DOHH2 (cell line): ENCODE data around the gene HAUS3.

Source experiments
- H3F3A ChIP-seq: fragments of 200-600 bp; sonication (generic), shearing (Covaris generic); 2 replicates; pipeline ENCODE4 v1.6.0; 2016; ENCODE audit warnings: antibody characterized with exemption, mild to moderate bottlenecking; ENCODE audit not compliant: control insufficient read depth, insufficient read depth
- H3K27ac ChIP-seq: fragments of 200-600 bp; sonication (generic); 2 replicates; pipeline ENCODE4 v1.5.1; 2014; ENCODE audit warnings: low read depth, mild to moderate bottlenecking, low read length, moderate library complexity
- H3K27me3 ChIP-seq: fragments of 200-600 bp; sonication (generic); 2 replicates; pipeline ENCODE4 v1.6.1; 2014; ENCODE audit warnings: mild to moderate bottlenecking, low read length, mixed read lengths; ENCODE audit not compliant: control insufficient read depth
- H3K36me3 ChIP-seq: fragments of 200-600 bp; sonication (generic); 2 replicates; pipeline ENCODE4 v1.6.1; 2014; ENCODE audit warnings: mild to moderate bottlenecking, low read length, moderate library complexity, mixed read lengths; ENCODE audit not compliant: control insufficient read depth
- H3K4me1 ChIP-seq: fragments of 200-600 bp; sonication (generic); 2 replicates; pipeline ENCODE4 v1.6.1; 2014; ENCODE audit warnings: mild to moderate bottlenecking, low read length, mixed read lengths; ENCODE audit not compliant: control insufficient read depth
- H3K4me2 ChIP-seq: fragments of 200-600 bp; sonication (generic); 2 replicates; pipeline ENCODE4 v1.6.0; 2014; ENCODE audit warnings: mild to moderate bottlenecking, low read length, moderate library complexity
- H3K4me3 ChIP-seq: fragments of 200-600 bp; sonication (generic); 2 replicates; pipeline ENCODE4 v1.5.1; 2014; ENCODE audit warnings: mild to moderate bottlenecking, low read length, mixed read lengths
- H3K79me2 ChIP-seq: fragments of 200-600 bp; sonication (generic); 2 replicates; pipeline ENCODE4 v1.6.1; 2014; ENCODE audit warnings: mild to moderate bottlenecking, low read length, mixed read lengths; ENCODE audit not compliant: control insufficient read depth
- H3K9me2 ChIP-seq: fragments of 200-600 bp; sonication (generic); replicated peaks from 2 replicates; pipeline ENCODE4 v1.6.1; 2014; ENCODE audit warnings: mild to moderate bottlenecking, low read length, mixed read lengths; ENCODE audit not compliant: control insufficient read depth
- H3K9me3 ChIP-seq: fragments of 200-600 bp; sonication (generic); 2 replicates; pipeline ENCODE4 v1.6.1; 2014; ENCODE audit warnings: antibody characterized with exemption, low read length, mixed read lengths; ENCODE audit not compliant: control insufficient read depth, insufficient read depth
- H4K20me1 ChIP-seq: fragments of 200-600 bp; sonication (generic); 2 replicates; pipeline ENCODE4 v1.6.0; 2014; ENCODE audit warnings: low read depth, mild to moderate bottlenecking, antibody characterized with exemption, low read length, moderate library complexity; ENCODE audit not compliant: control insufficient read depth, insufficient read depth
- CTCF ChIP-seq: fragments of 200-600 bp; sonication (generic); IDR thresholded peaks from one replicate; pipeline ENCODE4 v1.5.1; 2014; ENCODE audit warnings: antibody characterized with exemption, mild to moderate bottlenecking, low read depth, low read length; ENCODE audit not compliant: poor library complexity, severe bottlenecking
- EZH2phosphoT487 ChIP-seq: fragments of 200-600 bp; sonication (generic); IDR thresholded peaks from 2 replicates; pipeline ENCODE4 v1.6.1; 2017; ENCODE audit warnings: borderline replicate concordance, mild to moderate bottlenecking, antibody characterized with exemption, low read length, moderate library complexity, mixed read lengths

HAUS3 gene

GRCh38 chr4:2247128-2248043 lies 5.5 kb upstream of the HAUS3 start:
- no peak for TF ChIP-seq CTCF
- TF ChIP-seq EZH2phosphoT487: no peak
- no peak overlapping the region for H3K27ac ChIP-seq
- peaks cover 9% of the 10 kb centered on the region for H3F3A ChIP-seq
- H3K36me3 ChIP-seq: no peaks in the 10 kb centered on the region
- H3K79me2 ChIP-seq: no peaks in the 10 kb centered on the region
- H3K9me2 ChIP-seq: no peaks in the 10 kb centered on the region
- no peaks in the 10 kb centered on the region for H3K27me3 ChIP-seq
- H3K9me3 ChIP-seq: no peaks in the 10 kb centered on the region
- no peak overlapping the region for H3K4me3 ChIP-seq
- no peak overlapping the region for H3K4me2 ChIP-seq
- H4K20me1 ChIP-seq: no peaks in the 10 kb centered on the region
- peaks cover 18% of the 10 kb centered on the region for H3K4me1 ChIP-seq

- Histone ChIP-seq H3K9me3 (no peaks in the 10 kb centered on the region), H3K4me1 (peaks cover 19% of the 10 kb centered on the region), H3K36me3 (no peaks in the 10 kb centered on the region), H3K4me2 (no peak overlapping the region), H3K27ac (no peak overlapping the region), H4K20me1 (no peaks in the 10 kb centered on the region), H3K4me3 (no peak overlapping the region), H3K79me2 (peaks cover 3% of the 10 kb centered on the region), H3K9me2 (no peaks in the 10 kb centered on the region), H3K27me3 (no peaks in the 10 kb centered on the region), H3F3A (peaks cover 9% of the 10 kb centered on the region)
- no peak for TF ChIP-seq EZH2phosphoT487
- TF ChIP-seq CTCF: no peak
These were observed 4.6 kb upstream of the HAUS3 start for GRCh38 chr4:2246384-2247127.

GRCh38 chr4:2245787-2246275 lies 3.9 kb upstream of the HAUS3 start:
- Histone ChIP-seq H3K79me2 (peaks cover 10% of the 10 kb centered on the region), H3K36me3 (no peaks in the 10 kb centered on the region; the same call in 1 of the 2 replicates), H3K27me3 (no peaks in the 10 kb centered on the region), H3F3A (peaks cover 9% of the 10 kb centered on the region), H4K20me1 (peaks cover 6% of the 10 kb centered on the region), H3K4me1 (peaks cover 19% of the 10 kb centered on the region), H3K4me3 (no peak overlapping the region), H3K4me2 (no peak overlapping the region), H3K9me2 (no peaks in the 10 kb centered on the region), H3K9me3 (no peaks in the 10 kb centered on the region), H3K27ac (no peak overlapping the region)
- TF ChIP-seq EZH2phosphoT487 (no peak), CTCF (no peak)
